Mucosa of descending colon (tissue), 3 donors: ENCODE measurements around the gene LDLRAP1. TPM values are rescaled to one million over a fixed set of nuclear protein-coding genes. Genes with fewer than 3 reads are reported as not detected.

Experiments
- ATAC-seq: fragments of 200-7000 bp; cut with Tn5 transposase; one replicate; pipeline ENCODE4 v1.9.1; 2020; ENCODE audit warnings: mild to moderate bottlenecking, moderate library complexity
- DNase-seq, 3 donors: peaks; one replicate each; pipeline ENCODE4 v3.0.0-alpha.2; 2020
- H3K36me3 ChIP-seq: fragments of 200-600 bp; one replicate; pipeline ENCODE4 v1.8.0; 2021; ENCODE audit warnings: low read depth, mild to moderate bottlenecking
- H3K4me1 ChIP-seq: fragments of 200-600 bp; one replicate; pipeline ENCODE4 v1.8.0; 2021; ENCODE audit warnings: low read depth, mild to moderate bottlenecking
- H3K4me3 ChIP-seq: fragments of 200-600 bp; one replicate; pipeline ENCODE4 v1.8.0; 2021; ENCODE audit warnings: mild to moderate bottlenecking
- H3K9me3 ChIP-seq: fragments of 200-600 bp; one replicate; pipeline ENCODE4 v1.8.0; 2021; ENCODE audit warnings: mild to moderate bottlenecking
- intact Hi-C, 2 donors: fragments of 100-400 bp; cut with DNase I in 1 of 2; cut with micrococcal nuclease in 1 of 2; formaldehyde crosslinking; loops; one replicate each; pipeline versions ENCODE4 v1.11.0 to v1.11.1; 2022; cut with DNase I, micrococcal nuclease
- long read RNA-seq, 2 donors: library from polyadenylated mRNA; unstranded; transcript quantifications; one replicate each; pipeline ENCODE4 v2.0.0, GENCODE V29; 2019 to 2021
- total RNA-seq, 3 donors: library from RNA; stranded (reverse); fragmentation: NEBNext Ultra II Directional in 2 of 3; extraction: Animal tissue kit (Norgen Biotek cat#: 25700) in 2 of 3; gene quantifications; one replicate each; pipeline versions ENCODE4 v1.2.1 to v1.2.4, GENCODE V29; 2021 to 2023
- TF ChIP-seq, protein P1 (sequence below): fragments of 200-600 bp; IDR thresholded peaks from one replicate; pipeline ENCODE4 v1.8.0; 2022; ENCODE audit warnings: antibody characterized with exemption, mild to moderate bottlenecking
- donor health status: DM: no; HTN: no; CAD: no; lungs with moderate emphysema.
- donor health status: DM: no; HTN: no; CAD: no.
- donor health status: DM: no; HTN: yes; CAD: no.

LDLRAP1 gene, protein sequence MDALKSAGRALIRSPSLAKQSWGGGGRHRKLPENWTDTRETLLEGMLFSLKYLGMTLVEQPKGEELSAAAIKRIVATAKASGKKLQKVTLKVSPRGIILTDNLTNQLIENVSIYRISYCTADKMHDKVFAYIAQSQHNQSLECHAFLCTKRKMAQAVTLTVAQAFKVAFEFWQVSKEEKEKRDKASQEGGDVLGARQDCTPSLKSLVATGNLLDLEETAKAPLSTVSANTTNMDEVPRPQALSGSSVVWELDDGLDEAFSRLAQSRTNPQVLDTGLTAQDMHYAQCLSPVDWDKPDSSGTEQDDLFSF
- total RNA-seq = 10 to 100 TPM; 31.0 to 43.5 (median 37.0) TPM
- long read RNA-seq, donor 1, transcript LDLRAP1-201 (9 exons, 2,940 nt) = major isoform, 27 of 66 reads
- long read RNA-seq, donor 1, partial matches to known transcripts = 3 of 66 reads
- long read RNA-seq, donor 1, other reads (novel, unspliced or antisense) = 34 of 66 reads
- long read RNA-seq, donor 2, transcript LDLRAP1-201 (9 exons, 2,940 nt) = major isoform, 21 of 33 reads
- long read RNA-seq, donor 2, partial matches to known transcripts = 0 of 33 reads
- long read RNA-seq, donor 2, other reads (novel, unspliced or antisense) = 12 of 33 reads

DNA sequence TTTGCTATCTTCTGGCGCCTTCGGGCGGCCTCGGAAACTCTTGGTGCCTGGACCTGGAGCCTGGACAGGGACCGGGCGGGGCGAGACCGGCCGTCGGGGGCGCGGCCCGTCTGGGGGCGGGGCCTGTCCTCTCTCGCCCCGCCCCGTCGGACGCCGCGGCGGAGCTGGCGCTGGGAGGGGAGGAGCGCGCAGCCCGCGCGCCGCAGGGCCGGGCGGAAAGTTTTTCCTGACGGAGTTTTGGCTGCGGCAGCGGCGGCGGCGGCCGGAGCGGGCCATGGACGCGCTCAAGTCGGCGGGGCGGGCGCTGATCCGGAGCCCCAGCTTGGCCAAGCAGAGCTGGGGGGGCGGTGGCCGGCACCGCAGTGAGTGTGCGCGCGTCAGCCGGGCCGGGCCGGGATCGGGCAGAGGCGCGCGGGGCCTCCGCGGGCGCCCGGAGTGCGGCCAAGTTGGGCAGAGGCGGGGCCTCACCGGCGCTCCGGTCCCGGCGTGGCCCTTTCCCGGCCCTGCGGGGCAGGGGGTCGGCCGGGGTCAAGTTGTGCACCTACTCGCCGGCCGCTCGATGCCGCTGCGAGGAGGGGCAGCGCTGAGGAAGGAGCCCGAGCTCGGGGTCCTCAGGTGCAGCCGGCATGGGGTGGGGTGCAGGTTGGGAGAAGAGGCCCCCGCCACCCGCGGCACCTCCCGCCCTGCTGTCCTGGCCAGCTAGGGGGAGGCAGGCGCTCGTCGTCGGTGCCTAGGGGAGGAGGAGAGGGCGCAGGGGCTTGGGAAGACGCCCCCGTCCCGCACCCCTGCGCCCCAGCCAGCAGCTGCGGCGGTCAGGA, at the start of gene LDLRAP1:
TSS of gene LDLRAP1 (plus strand) at position 182 of the 818 bp plus-strand sequence. CDS start at position 275, 93 bp downstream.
- H3K4me1 ChIP-seq = peaks cover 21% of the 10 kb centered on the region
- TF ChIP-seq, protein P1, sequence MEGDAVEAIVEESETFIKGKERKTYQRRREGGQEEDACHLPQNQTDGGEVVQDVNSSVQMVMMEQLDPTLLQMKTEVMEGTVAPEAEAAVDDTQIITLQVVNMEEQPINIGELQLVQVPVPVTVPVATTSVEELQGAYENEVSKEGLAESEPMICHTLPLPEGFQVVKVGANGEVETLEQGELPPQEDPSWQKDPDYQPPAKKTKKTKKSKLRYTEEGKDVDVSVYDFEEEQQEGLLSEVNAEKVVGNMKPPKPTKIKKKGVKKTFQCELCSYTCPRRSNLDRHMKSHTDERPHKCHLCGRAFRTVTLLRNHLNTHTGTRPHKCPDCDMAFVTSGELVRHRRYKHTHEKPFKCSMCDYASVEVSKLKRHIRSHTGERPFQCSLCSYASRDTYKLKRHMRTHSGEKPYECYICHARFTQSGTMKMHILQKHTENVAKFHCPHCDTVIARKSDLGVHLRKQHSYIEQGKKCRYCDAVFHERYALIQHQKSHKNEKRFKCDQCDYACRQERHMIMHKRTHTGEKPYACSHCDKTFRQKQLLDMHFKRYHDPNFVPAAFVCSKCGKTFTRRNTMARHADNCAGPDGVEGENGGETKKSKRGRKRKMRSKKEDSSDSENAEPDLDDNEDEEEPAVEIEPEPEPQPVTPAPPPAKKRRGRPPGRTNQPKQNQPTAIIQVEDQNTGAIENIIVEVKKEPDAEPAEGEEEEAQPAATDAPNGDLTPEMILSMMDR = no peak
- DNase-seq (peak; percentile 80 to 87 (median 84)), ATAC-seq (peak; percentile 96)
- H3K9me3 ChIP-seq = no peaks in the 10 kb centered on the region
- intact Hi-C loops = no loop called here
- H3K36me3 ChIP-seq = no peaks in the 10 kb centered on the region
- peak within 1 kb of the TSS; percentile 83 for H3K4me3 ChIP-seq

DNA sequence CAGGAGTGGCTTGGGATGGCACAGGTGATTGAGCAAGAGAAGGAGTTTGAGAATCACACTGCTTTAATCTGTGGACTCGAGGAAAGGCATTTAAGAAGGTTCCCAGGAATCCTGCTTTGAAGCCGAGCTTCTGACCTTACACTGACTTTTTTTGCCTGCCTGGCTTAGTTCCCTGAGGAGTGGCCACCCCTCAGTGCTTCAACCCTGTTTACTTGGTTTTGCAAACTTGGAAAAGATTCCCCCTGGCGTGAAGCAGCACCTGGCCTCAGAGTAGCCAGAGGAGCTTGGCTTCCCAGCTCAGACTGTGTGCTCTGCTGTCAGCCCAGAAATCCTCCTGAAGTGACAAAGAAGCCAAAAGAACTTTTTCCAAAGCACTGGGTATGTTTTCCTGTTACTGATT, 48.5 kb upstream of the LDLRAP1 start:
- H3K9me3 ChIP-seq = no peaks in the 10 kb centered on the region
- intact Hi-C loops = no loop called here
- H3K4me1 ChIP-seq = no peaks in the 10 kb centered on the region
- no peak overlapping the region for H3K4me3 ChIP-seq
- DNase-seq (no peak), ATAC-seq (no peak)
- TF ChIP-seq, protein P1 = no peak
- H3K36me3 ChIP-seq = no peaks in the 10 kb centered on the region

DNA sequence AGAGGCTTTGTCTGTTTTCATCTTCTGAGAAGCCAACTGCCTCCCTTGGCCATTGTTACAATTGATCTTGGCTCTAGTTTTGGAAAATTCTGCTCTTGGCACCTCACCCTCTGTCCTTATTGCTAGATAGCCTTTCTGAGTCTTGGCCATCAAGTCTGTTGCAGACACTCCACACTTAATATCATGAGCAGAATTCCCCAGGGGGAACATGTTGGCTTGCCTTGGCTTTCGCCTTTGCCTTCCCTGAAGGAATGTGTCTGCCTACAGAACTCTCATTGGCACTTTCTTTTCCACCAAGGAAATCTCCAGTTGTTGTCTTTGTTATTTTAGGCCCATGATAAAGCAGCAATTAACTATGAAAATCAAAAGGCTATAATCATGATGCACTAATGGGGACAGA, 42.7 kb upstream of the LDLRAP1 start:
- Histone ChIP-seq H3K4me3 (no peak overlapping the region), H3K4me1 (peaks cover 5% of the 10 kb centered on the region), H3K9me3 (no peaks in the 10 kb centered on the region), H3K36me3 (no peaks in the 10 kb centered on the region)
- intact Hi-C loops = no loop called here
- TF ChIP-seq, protein P1 = no peak
- no peak for ATAC-seq
- no peak for DNase-seq

DNA sequence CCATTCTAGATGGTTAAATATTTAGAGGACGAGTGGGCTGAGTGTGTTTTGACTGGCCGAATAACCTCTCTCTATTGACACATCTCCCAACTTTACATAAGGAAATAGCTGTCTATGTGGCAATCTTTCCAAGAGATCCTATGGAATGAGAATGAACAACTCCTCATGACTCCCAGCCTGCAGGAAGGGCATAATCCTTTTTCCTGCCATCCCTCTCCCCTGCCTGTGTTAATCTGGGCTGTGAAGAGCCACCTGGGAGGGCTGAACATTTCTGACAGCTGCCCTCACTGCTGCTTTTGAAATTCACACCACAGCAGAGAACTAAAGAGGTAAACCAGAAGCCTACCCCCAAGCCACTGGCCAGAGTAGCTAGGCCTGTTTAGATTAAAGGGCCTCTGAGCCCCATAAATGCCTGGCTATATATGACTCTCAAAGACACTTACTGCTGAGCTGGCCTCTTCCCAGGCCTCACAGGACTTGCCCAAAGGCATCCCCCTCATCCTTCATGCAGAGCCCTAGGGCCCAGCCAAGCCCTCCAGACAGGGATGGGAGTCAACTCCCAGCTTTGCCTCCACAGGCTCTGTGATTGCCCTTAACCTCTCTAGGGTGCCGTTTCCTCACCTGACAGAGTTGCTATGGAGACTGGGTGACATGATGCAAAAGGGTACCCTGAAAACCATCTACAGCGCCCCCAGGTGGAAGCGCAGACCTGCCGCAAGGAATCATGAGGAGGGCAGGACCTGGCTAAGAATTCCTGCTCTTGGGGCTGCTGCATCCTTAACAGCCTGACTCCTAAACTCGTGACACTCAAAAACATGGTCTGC, 42.0 kb upstream of the LDLRAP1 start:
- peak; percentile 93 for ATAC-seq
- Histone ChIP-seq H3K4me3 (no peak overlapping the region), H3K36me3 (no peaks in the 10 kb centered on the region), H3K4me1 (peaks cover 8% of the 10 kb centered on the region), H3K9me3 (no peaks in the 10 kb centered on the region)
- TF ChIP-seq, protein P1 = no peak
- peak in 2 of 3 donors; percentile 38 to 53 for DNase-seq
- intact Hi-C loops = no loop called here

DNA sequence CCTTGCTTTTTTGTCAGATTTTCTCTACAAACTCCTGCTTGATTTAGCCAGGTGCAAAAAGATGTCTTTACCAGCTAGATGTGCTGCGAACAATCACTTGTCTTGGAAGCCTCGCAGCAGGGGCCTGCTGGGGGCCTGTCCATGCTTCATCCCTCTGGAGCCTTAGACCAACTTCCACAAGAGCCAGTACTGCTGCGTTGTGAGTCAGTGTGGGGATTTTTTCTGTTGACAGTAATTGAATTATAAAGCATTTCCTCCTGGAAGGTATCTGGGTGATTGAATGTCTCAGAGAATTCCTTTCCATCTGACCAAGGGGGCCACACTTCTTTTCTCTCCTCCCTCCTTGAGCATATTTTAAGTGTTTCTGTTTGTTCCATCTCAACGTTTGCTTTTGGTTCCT, 40.4 kb upstream of the LDLRAP1 start:
- ATAC-seq (no peak), DNase-seq (no peak)
- TF ChIP-seq, protein P1 = no peak
- Histone ChIP-seq H3K4me1 (peaks cover 8% of the 10 kb centered on the region), H3K36me3 (no peaks in the 10 kb centered on the region), H3K4me3 (no peak overlapping the region), H3K9me3 (no peaks in the 10 kb centered on the region)
- intact Hi-C loops = no loop called here
